Measurements from ENCODE around the gene ATP11A.

Gene ATP11A

GRCh38 chr13:112889351-112890290 lies 199.8 kb downstream of the ATP11A start:
- H3K4me3 ChIP-seq (ENCODE audit: low read length) = no peak overlapping the region
- no peak for DNase-seq (ENCODE audit: low read depth, low spot score)

- H3K4me3 ChIP-seq (ENCODE audit: low read length) = no peak overlapping the region
- DNase-seq (ENCODE audit: low read depth, low spot score) = no peak
Measured at GRCh38 chr13:112890316-112891145, 200.7 kb downstream of the ATP11A start.

- no peak for DNase-seq (ENCODE audit: low read depth, low spot score)
- H3K4me3 ChIP-seq (ENCODE audit: low read length) = no peak overlapping the region
Measured at GRCh38 chr13:112891477-112892401, 201.9 kb downstream of the ATP11A start.

GRCh38 chr13:112892426-112893206 lies 202.8 kb downstream of the ATP11A start:
- no peak overlapping the region for H3K4me3 ChIP-seq (ENCODE audit: low read length)
- DNase-seq (ENCODE audit: low read depth, low spot score) = no peak

GRCh38 chr13:112893207-112893569 lies 203.3 kb downstream of the ATP11A start:
- DNase-seq (ENCODE audit: low read depth, low spot score) = no peak
- no peak overlapping the region for H3K4me3 ChIP-seq (ENCODE audit: low read length)

- H3K4me3 ChIP-seq (ENCODE audit: low read length) = no peak overlapping the region
- no peak for DNase-seq (ENCODE audit: low read depth, low spot score)
Measured at GRCh38 chr13:112893570-112894422, 204.0 kb downstream of the ATP11A start.

- H3K4me3 ChIP-seq (ENCODE audit: low read length) = no peak overlapping the region
- no peak for DNase-seq (ENCODE audit: low read depth, low spot score)
Measured at GRCh38 chr13:112894423-112894672, 204.5 kb downstream of the ATP11A start.

- no peak overlapping the region for H3K4me3 ChIP-seq (ENCODE audit: low read length)
- DNase-seq (ENCODE audit: low read depth, low spot score) = no peak
Measured at GRCh38 chr13:112894673-112895481, 205.0 kb downstream of the ATP11A start.

- DNase-seq (ENCODE audit: low read depth, low spot score) = no peak
- no peak overlapping the region for H3K4me3 ChIP-seq (ENCODE audit: low read length)
Measured at GRCh38 chr13:112895521-112896465, 206.0 kb downstream of the ATP11A start.

GRCh38 chr13:112896736-112897602 lies 207.1 kb downstream of the ATP11A start:
- no peak for DNase-seq (ENCODE audit: low read depth, low spot score)

GRCh38 chr13:112897603-112897955 lies 207.7 kb downstream of the ATP11A start:
- H3K4me3 ChIP-seq (ENCODE audit: low read length) = no peak overlapping the region
- no peak for DNase-seq (ENCODE audit: low read depth, low spot score)

More at GRCh38 chr13:112896736-112897602, 207.1 kb downstream of the ATP11A start:
- H3K4me3 ChIP-seq (ENCODE audit: low read length) = no peak overlapping the region

- no peak for DNase-seq (ENCODE audit: low read depth, low spot score)
- H3K4me3 ChIP-seq (ENCODE audit: low read length) = no peak overlapping the region
Measured at GRCh38 chr13:112897956-112898620, 208.2 kb downstream of the ATP11A start.

GRCh38 chr13:112898621-112899280 lies 208.9 kb downstream of the ATP11A start:
- H3K4me3 ChIP-seq (ENCODE audit: low read length) = no peak overlapping the region
- DNase-seq (ENCODE audit: low read depth, low spot score) = no peak
